HEK293 (cell line): ENCODE data around the gene EYA3.

Source experiments
- BCL11A ChIP-seq: fragments of 450-650 bp; formaldehyde crosslinking; IDR thresholded peaks from 2 replicates; pipeline ENCODE4 v1.5.1; 2016; ENCODE audit warnings: low read depth, missing biosample characterization, missing genetic modification characterization
- BCL11B ChIP-seq: fragments of 450-650 bp; formaldehyde crosslinking; IDR thresholded peaks from 2 replicates; pipeline ENCODE4 v1.5.1; 2016; ENCODE audit warnings: low read depth, missing biosample characterization, missing genetic modification characterization
- CTCF ChIP-seq: fragments of 450-650 bp; formaldehyde crosslinking; IDR thresholded peaks from 2 replicates; pipeline ENCODE4 v1.5.1; 2016; ENCODE audit warnings: missing biosample characterization, missing genetic modification characterization
- SALL2 ChIP-seq: fragments of 450-650 bp; formaldehyde crosslinking; IDR thresholded peaks from 2 replicates; pipeline ENCODE4 v1.5.0; 2017; ENCODE audit warnings: missing biosample characterization, mild to moderate bottlenecking, missing genetic modification characterization, borderline replicate concordance
- ZNF175 ChIP-seq: fragments of 450-650 bp; formaldehyde crosslinking; IDR thresholded peaks from 2 replicates; pipeline ENCODE4 v1.5.1; 2016; ENCODE audit warnings: missing biosample characterization, missing genetic modification characterization
- ZNF324 ChIP-seq: fragments of 450-650 bp; formaldehyde crosslinking; IDR thresholded peaks from 2 replicates; pipeline ENCODE4 v1.5.1; 2016; ENCODE audit warnings: missing biosample characterization, missing genetic modification characterization

GRCh38 chr1:28010969-28011368 lies 77.4 kb downstream of the EYA3 start:
- no peak for TF ChIP-seq CTCF (tag by site-specific recombination)
- TF ChIP-seq BCL11A (tag by site-specific recombination): no peak
- TF ChIP-seq ZNF324: no peak
- TF ChIP-seq BCL11B (tag by site-specific recombination): no peak
- TF ChIP-seq SALL2: no peak
- no peak for TF ChIP-seq ZNF175 (tag by site-specific recombination)
